Sigmoid colon (tissue), 7 donors: ENCODE data around the gene OR8D4. TPM values are rescaled to one million over a fixed set of nuclear protein-coding genes. Genes with fewer than 3 reads are reported as not detected.

Source experiments
- DNase-seq: peaks from one replicate; pipeline ENCODE4 v3.0.0-alpha.2; 2019
- H3K27ac ChIP-seq, 4 donors: fragments of 200-600 bp; sonication (generic); one replicate each; pipeline ENCODE4 v1.5.1; 2016 to 2019; ENCODE audit warnings: mild to moderate bottlenecking in 1 of 4
- H3K27me3 ChIP-seq, 3 donors: fragments of 200-600 bp; sonication (generic); one replicate each; pipeline ENCODE4 v1.5.1; 2019; ENCODE audit warnings: mild to moderate bottlenecking in 1 of 3
- H3K36me3 ChIP-seq, 4 donors: fragments of 200-600 bp; sonication (generic); one replicate each; pipeline ENCODE4 v1.5.1; 2016 to 2019
- H3K4me1 ChIP-seq, 4 donors: fragments of 200-600 bp; sonication (generic); one replicate each; pipeline ENCODE4 v1.5.1; 2017 to 2019
- H3K4me3 ChIP-seq, 4 donors: fragments of 200-600 bp; sonication (generic); one replicate each; pipeline ENCODE4 v1.5.1; 2017 to 2019; ENCODE audit warnings: mild to moderate bottlenecking in 2 of 4, moderate library complexity in 1 of 4
- H3K9me3 ChIP-seq, 4 donors: fragments of 200-600 bp in 3 of 4; sonication (generic) in 3 of 4; one replicate each; pipeline versions ENCODE4 v1.5.1 to v1.6.1; 2013 to 2019
- EP300 ChIP-seq, 4 donors: sonication (generic); formaldehyde crosslinking; IDR thresholded peaks; one replicate each; pipeline ENCODE4 v1.6.1; 2017; ENCODE audit warnings: antibody characterized with exemption in 4 of 4
- POLR2A ChIP-seq, 2 donors: fragments of 450-650 bp; IDR thresholded peaks; one replicate each; pipeline ENCODE4 v1.6.1; 2016; ENCODE audit warnings: antibody characterized with exemption in 2 of 2, mild to moderate bottlenecking in 2 of 2, moderate library complexity in 2 of 2
- POLR2AphosphoS5 ChIP-seq, 4 donors: sonication (generic); formaldehyde crosslinking; IDR thresholded peaks; one replicate each; pipeline ENCODE4 v1.6.1; 2017; ENCODE audit warnings: antibody characterized with exemption in 4 of 4
- whole genome bisulfite sequencing, 2 donors: extraction: QIAGEN DNeasy Blood & Tissue Kit; methylation state at CpG; one replicate each; pipeline ENCODE4 v1.1.7; 2013; 5-methylcytosine and 5-hydroxymethylcytosine counted together
- intact Hi-C: fragments of 100-400 bp; cut with DNase I; formaldehyde crosslinking; loops from one replicate; pipeline ENCODE4 v1.15.1; 2023
- polyA plus RNA-seq, 3 donors: library from polyadenylated mRNA; stranded (reverse); fragments of 200-250 nt; gene quantifications; one replicate each; pipeline ENCODE4 v1.2.3, GENCODE V29; 2013
- total RNA-seq, 4 donors: library from RNA; depleted of rRNA; stranded (reverse); fragments of >200 nt; gene quantifications; one replicate each; pipeline ENCODE4 v1.1.0, GENCODE V29; 2016
- TF ChIP-seq, protein P1 (sequence below), 4 experiments: fragments of 450-650 bp in 3 of 4; fragments of 200-600 bp in 1 of 4; IDR thresholded peaks; one replicate each; pipeline ENCODE4 v1.5.1; 2016 to 2019; ENCODE audit warnings: antibody characterized with exemption in 4 of 4, mild to moderate bottlenecking in 3 of 4, moderate library complexity in 2 of 4
- donor health status: healthy with polysubstance abuse.
- donor health status: Bipolar disorder and iron deficiency.
- donor health status: healthy.

Gene OR8D4
- total and polyA plus RNA-seq, 7 donors: 0.03 TPM; not detected in 6

DNA sequence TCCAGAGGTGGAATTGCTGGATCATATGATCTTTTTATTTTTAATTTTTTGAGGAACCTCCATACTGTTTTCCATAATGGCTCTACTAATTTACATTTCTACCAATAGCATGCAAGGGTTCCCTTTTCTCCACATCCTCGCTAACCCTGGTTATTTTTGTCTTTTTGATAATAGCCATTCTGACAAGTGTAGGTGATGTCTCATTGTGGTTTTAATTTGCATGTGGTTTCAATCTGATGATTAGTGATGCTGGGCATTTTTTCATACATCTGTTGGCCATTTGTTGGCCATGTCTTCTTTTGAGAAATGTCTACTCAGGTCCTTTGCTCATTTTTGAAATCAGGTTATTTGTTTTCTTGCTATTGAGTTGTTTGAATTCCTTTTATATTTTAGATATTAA is 22.1 kb downstream of the OR8D4 start:
- 82 to 89% methylated on average over 1 of the region's 1 CpG for WGBS, 2 donors
- H3K27ac ChIP-seq: no peak overlapping the region
- H3K36me3 ChIP-seq: no peaks in the 10 kb centered on the region
- no peaks in the 10 kb centered on the region for H3K9me3 ChIP-seq
- intact Hi-C loops: no loop called here
- H3K27me3 ChIP-seq: no peaks in the 10 kb centered on the region
- DNase-seq: no peak
- H3K4me1 ChIP-seq: no peaks in the 10 kb centered on the region
- H3K4me3 ChIP-seq: no peak overlapping the region
- TF ChIP-seq POLR2AphosphoS5 (IDR thresholded peaks at IDR 0.05) (no peak), EP300 (IDR thresholded peaks at IDR 0.05) (no peak), POLR2A (IDR thresholded peaks at IDR 0.05) (no peak)
- TF ChIP-seq, protein P1, sequence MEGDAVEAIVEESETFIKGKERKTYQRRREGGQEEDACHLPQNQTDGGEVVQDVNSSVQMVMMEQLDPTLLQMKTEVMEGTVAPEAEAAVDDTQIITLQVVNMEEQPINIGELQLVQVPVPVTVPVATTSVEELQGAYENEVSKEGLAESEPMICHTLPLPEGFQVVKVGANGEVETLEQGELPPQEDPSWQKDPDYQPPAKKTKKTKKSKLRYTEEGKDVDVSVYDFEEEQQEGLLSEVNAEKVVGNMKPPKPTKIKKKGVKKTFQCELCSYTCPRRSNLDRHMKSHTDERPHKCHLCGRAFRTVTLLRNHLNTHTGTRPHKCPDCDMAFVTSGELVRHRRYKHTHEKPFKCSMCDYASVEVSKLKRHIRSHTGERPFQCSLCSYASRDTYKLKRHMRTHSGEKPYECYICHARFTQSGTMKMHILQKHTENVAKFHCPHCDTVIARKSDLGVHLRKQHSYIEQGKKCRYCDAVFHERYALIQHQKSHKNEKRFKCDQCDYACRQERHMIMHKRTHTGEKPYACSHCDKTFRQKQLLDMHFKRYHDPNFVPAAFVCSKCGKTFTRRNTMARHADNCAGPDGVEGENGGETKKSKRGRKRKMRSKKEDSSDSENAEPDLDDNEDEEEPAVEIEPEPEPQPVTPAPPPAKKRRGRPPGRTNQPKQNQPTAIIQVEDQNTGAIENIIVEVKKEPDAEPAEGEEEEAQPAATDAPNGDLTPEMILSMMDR (IDR thresholded peaks at IDR 0.05): no peak

DNA sequence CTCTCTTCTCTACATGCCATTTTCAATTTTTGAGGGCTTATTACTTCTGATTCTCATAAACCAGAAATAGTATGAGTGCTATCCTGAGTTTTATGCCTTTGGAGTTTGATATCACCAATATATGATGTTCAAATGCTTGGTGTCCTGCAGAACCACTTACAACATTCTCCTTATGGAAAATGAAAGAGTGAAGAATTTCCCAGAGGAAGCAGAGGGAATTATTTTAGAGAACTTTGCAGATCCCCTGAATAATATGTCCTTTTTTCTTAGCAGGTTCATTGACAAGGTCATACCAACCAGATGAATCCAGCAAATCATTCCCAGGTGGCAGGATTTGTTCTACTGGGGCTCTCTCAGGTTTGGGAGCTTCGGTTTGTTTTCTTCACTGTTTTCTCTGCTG is 37.4 kb downstream of the OR8D4 start, which contains the start of gene OR4D5:
Gene OR4D5, plus strand, starts transcription at position 301 of the 400 bp plus-strand sequence. Its CDS starts 0 bp downstream, at position 301.
- Histone ChIP-seq H3K27ac (no peak within 1 kb of the TSS), H3K4me1 (no peaks in the 10 kb centered on the region), H3K9me3 (no peaks in the 10 kb centered on the region), H3K36me3 (no peaks in the 10 kb centered on the region), H3K4me3 (no peak within 1 kb of the TSS), H3K27me3 (no peaks in the 10 kb centered on the region)
- WGBS, 2 donors: 72 to 73% methylated on average over 1 of the region's 1 CpG
- TF ChIP-seq EP300 (IDR thresholded peaks at IDR 0.05) (no peak), POLR2AphosphoS5 (IDR thresholded peaks at IDR 0.05) (no peak), POLR2A (IDR thresholded peaks at IDR 0.05) (no peak)
- TF ChIP-seq, protein P1 (IDR thresholded peaks at IDR 0.05): no peak
- no peak for DNase-seq
- intact Hi-C loops: no loop called here

DNA sequence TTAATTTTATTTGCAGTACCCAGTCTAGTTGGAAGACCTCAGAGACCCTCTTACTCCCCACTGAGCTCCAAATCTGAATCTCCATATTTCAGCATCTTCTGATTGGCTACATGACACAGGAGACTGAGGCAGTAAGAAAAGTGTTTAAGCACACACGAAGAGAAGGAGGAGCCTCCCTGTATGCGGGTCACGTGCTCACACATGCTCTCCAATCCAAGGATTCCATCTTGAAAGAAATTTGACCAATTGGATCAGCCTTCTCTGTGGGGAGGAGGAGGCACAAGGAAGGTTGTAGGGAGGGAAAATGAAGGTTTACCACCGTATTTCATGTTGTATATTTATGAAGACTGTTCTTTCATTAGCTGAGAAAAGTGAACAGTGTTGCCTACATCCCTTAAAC is 40.4 kb downstream of the OR8D4 start:
- WGBS, 2 donors: 88 to 90% methylated on average over 4 of the region's 4 CpGs
- TF ChIP-seq, protein P1 (IDR thresholded peaks at IDR 0.05): no peak
- no peak for TF ChIP-seq POLR2AphosphoS5 (IDR thresholded peaks at IDR 0.05)
- no peak for TF ChIP-seq EP300 (IDR thresholded peaks at IDR 0.05)

DNA sequence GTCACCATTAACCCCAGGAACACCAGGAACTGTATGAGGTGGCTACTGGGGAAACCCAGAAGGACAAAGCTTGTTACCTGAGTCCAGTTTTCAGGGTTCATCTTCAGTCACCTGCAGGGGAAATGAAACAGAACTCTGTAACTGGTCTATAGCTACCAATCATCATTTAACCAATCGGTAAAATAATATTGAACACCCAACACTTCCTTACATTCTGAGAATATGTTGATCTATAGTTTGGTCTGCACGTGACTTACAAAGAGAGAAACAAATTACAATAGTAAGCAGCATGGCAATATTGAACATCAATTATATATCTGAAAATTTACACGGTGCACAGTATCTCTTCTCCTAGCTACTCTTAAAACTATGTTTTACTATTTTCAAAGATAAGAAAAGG is 41.8 kb downstream of the OR8D4 start, which contains the start of gene OR6T1:
Gene OR6T1, minus strand, starts transcription at position 101 of the 400 bp plus-strand sequence. Its CDS starts 0 bp downstream, at position 101.
- no peak for DNase-seq
- Histone ChIP-seq H3K4me3 (no peak within 1 kb of the TSS), H3K27ac (no peak within 1 kb of the TSS), H3K27me3 (no peaks in the 10 kb centered on the region), H3K9me3 (no peaks in the 10 kb centered on the region), H3K4me1 (no peaks in the 10 kb centered on the region), H3K36me3 (no peaks in the 10 kb centered on the region)
- 92% methylated on average over 3 of the region's 3 CpGs for WGBS, 2 donors
- TF ChIP-seq POLR2A (IDR thresholded peaks at IDR 0.05) (no peak), POLR2AphosphoS5 (IDR thresholded peaks at IDR 0.05) (no peak), EP300 (IDR thresholded peaks at IDR 0.05) (no peak)
- TF ChIP-seq, protein P1 (IDR thresholded peaks at IDR 0.05): no peak
- intact Hi-C loops: no loop called here

More for the DNA sequence above, 40.4 kb downstream of the OR8D4 start:
- no peak for DNase-seq
- Histone ChIP-seq H3K4me1 (no peaks in the 10 kb centered on the region), H3K36me3 (no peaks in the 10 kb centered on the region), H3K27ac (no peak overlapping the region), H3K9me3 (no peaks in the 10 kb centered on the region), H3K27me3 (no peaks in the 10 kb centered on the region), H3K4me3 (no peak overlapping the region)
- intact Hi-C loops: no loop called here

DNA sequence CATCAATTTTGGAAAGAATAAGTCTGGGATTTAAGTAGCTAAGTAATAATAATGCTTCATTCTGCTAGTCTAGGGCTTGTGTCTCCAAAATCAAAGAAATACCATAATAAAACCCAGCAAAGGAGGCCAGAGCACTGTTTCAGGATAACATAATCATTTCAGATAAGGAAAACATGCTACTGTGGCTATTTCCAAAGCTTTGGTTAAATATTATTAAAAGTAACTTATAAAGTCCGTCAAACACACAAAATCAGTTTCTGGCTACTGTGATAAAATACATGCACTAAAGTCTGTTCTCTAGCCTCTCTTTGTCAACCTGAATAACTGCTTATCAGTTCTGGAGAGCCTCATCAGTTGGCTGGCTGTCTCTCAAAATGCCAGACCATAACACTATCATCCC is 43.2 kb downstream of the OR8D4 start:
- no peak overlapping the region for H3K4me3 ChIP-seq
- WGBS, 2 donors: 21 to 54% methylated on average over 1 of the region's 1 CpG

More for the DNA sequence above, 43.2 kb downstream of the OR8D4 start:
- Histone ChIP-seq H3K4me1 (no peaks in the 10 kb centered on the region), H3K36me3 (no peaks in the 10 kb centered on the region), H3K9me3 (no peaks in the 10 kb centered on the region), H3K27me3 (no peaks in the 10 kb centered on the region), H3K27ac (no peak overlapping the region)
- no peak for DNase-seq
- TF ChIP-seq POLR2A (IDR thresholded peaks at IDR 0.05) (no peak), POLR2AphosphoS5 (IDR thresholded peaks at IDR 0.05) (no peak), EP300 (IDR thresholded peaks at IDR 0.05) (no peak)
- TF ChIP-seq, protein P1 (IDR thresholded peaks at IDR 0.05): no peak
- intact Hi-C loops: no loop called here
